ENCODE results near the gene CCL22. TPM values are rescaled to one million over a fixed set of nuclear protein-coding genes. Genes with fewer than 3 reads are reported as not detected.

The CCL22 gene
- total RNA-seq, 1 donor from 2014 or later = 0.17 TPM

GRCh38 chr16:57355898-57356414 is 2.6 kb upstream of the CCL22 start:
- TF ChIP-seq CTCF (conservative IDR thresholded peaks at IDR 0.05) = no peak
- H3K4me1 Mint-ChIP-seq (ENCODE audit: unreplicated experiment) = no peaks in the 10 kb centered on the region
- H3K9me3 Mint-ChIP-seq = no peaks in the 10 kb centered on the region
- peaks cover 5% of the 10 kb centered on the region for H3K27me3 Mint-ChIP-seq
- no peak overlapping the region for H3K27ac Mint-ChIP-seq
- H3K36me3 Mint-ChIP-seq = no peaks in the 10 kb centered on the region
- H3K4me3 Mint-ChIP-seq = no peak overlapping the region
- no peak for DNase-seq (ENCODE audit: extremely low spot score, unreplicated experiment)

- Mint-ChIP-seq H3K4me3 (no peak overlapping the region), H3K36me3 (no peaks in the 10 kb centered on the region), H3K27me3 (peaks cover 5% of the 10 kb centered on the region), H3K27ac (no peak overlapping the region), H3K4me1 (ENCODE audit: unreplicated experiment) (no peaks in the 10 kb centered on the region), H3K9me3 (no peaks in the 10 kb centered on the region)
- DNase-seq (ENCODE audit: extremely low spot score, unreplicated experiment) = no peak
- TF ChIP-seq CTCF (conservative IDR thresholded peaks at IDR 0.05) = no peak
These were observed 2.0 kb upstream of the CCL22 start for GRCh38 chr16:57356547-57356946.

GRCh38 chr16:57357330-57358085 is 1.1 kb upstream of the CCL22 start:
- H3K27me3 Mint-ChIP-seq = no peaks in the 10 kb centered on the region
- no peak for DNase-seq (ENCODE audit: extremely low spot score, unreplicated experiment)
- no peak overlapping the region for H3K4me3 Mint-ChIP-seq
- no peaks in the 10 kb centered on the region for H3K36me3 Mint-ChIP-seq
- H3K4me1 Mint-ChIP-seq (ENCODE audit: unreplicated experiment) = no peaks in the 10 kb centered on the region
- no peak for TF ChIP-seq CTCF (conservative IDR thresholded peaks at IDR 0.05)
- H3K27ac Mint-ChIP-seq = no peak overlapping the region
- no peaks in the 10 kb centered on the region for H3K9me3 Mint-ChIP-seq

- Mint-ChIP-seq H3K4me1 (ENCODE audit: unreplicated experiment) (no peaks in the 10 kb centered on the region), H3K27ac (no peak overlapping the region), H3K36me3 (no peaks in the 10 kb centered on the region), H3K9me3 (no peaks in the 10 kb centered on the region), H3K4me3 (no peak overlapping the region), H3K27me3 (no peaks in the 10 kb centered on the region)
- TF ChIP-seq CTCF (conservative IDR thresholded peaks at IDR 0.05) = no peak
- DNase-seq (ENCODE audit: extremely low spot score, unreplicated experiment) = no peak
These were observed 530 bp upstream of the CCL22 start for GRCh38 chr16:57358086-57358420.

GRCh38 chr16:57360321-57360935 is 1.8 kb downstream of the CCL22 start:
- TF ChIP-seq CTCF (conservative IDR thresholded peaks at IDR 0.05) = no peak
- Mint-ChIP-seq H3K9me3 (no peaks in the 10 kb centered on the region), H3K4me3 (no peak overlapping the region), H3K27ac (no peak overlapping the region), H3K4me1 (ENCODE audit: unreplicated experiment) (no peaks in the 10 kb centered on the region), H3K36me3 (no peaks in the 10 kb centered on the region), H3K27me3 (peaks cover 5% of the 10 kb centered on the region)
- DNase-seq (ENCODE audit: extremely low spot score, unreplicated experiment) = no peak
